AG08395 (cell line): Measurements from ENCODE around the gene ST6GALNAC6.
"Not testable (repeated sequence)": the region's sequence is repeated elsewhere in the genome, so short reads cannot be mapped to it uniquely, and the experiment has no call there.

Experiments used
- DNase-seq: peaks from one replicate; pipeline ENCODE4 v3.0.0; 2012; ENCODE audit warnings: mixed read lengths, low spot score

Gene ST6GALNAC6

DNA sequence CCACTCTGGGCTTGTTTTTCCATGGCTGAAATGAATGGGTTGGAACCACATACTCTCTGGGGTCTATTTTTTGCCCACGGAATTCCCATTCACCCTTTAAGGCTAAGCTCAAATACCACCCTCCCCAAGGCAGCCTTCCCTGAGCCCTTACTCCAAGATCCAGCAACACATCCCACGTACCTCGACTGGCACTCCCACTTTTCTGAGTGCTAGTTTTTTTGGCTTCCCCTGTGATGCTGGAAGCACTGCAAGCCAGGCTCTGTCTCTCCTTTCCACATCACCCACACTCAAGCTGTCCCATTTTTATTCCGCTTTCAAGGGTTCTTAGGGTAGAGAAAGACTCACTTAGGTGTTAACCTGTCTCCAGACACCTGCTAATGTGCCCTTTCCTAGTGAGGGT, 6.0 kb downstream of the ST6GALNAC6 start:
- DNase-seq, result no peak

DNA sequence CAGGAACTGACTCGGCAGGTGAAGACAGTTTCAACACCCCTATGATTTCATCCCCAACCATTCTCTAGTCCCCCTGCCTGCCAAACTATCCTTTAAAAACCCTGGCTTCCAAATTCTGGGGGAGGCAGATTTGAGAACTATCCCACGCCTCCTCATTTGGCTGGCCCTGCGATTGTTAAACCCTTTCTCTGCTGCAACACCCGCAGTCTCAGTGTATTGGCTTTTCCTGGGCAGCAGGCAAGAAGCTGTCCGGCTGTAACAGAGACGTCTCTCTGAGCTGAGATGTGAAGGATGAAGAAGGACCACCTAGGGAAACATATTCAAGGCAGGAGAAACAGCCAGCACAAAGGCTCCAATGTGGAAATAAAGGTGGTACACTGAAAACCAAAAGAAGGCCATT, 6.6 kb downstream of the ST6GALNAC6 start:
- DNase-seq, result no peak

DNA sequence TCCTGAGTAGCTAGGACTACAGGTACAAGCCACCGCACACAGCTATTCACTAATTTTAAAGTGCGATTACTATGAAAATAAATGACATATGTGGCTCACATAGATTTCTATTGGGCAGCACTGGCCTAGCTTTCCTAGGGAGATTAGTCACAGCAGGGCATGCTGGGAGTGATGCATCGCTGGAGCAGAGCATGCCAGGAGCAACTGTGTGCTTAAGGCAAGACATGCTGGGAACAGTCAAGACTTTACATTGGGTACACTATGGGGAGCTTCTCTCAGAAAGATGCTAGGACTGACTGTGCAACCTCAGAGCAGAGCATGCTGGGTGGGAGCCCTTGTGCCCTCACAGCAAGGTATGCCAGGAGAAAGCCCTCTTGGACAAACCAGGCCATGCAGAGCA, 9.3 kb downstream of the ST6GALNAC6 start:
- DNase-seq, result no peak

DNA sequence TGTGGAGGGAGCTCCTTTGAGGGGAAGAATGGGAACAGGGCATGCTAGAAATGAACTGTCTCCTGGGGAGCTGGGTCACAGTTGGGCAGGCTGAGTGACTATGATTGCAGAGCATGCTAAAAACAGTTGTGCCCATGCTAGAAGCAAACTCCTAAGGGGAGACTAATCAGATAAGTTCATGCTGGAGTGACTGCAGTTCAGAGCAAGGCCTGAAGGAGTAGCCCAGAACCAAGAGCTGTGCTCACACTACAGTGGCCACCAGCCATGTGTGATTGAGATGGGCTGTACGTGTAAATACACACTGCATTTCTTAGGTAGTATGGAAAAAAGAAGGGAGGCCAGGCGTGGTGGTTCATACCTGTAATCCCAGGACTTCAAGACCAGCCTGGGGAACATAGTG, 11.6 kb downstream of the ST6GALNAC6 start:
- no peak for DNase-seq

DNA sequence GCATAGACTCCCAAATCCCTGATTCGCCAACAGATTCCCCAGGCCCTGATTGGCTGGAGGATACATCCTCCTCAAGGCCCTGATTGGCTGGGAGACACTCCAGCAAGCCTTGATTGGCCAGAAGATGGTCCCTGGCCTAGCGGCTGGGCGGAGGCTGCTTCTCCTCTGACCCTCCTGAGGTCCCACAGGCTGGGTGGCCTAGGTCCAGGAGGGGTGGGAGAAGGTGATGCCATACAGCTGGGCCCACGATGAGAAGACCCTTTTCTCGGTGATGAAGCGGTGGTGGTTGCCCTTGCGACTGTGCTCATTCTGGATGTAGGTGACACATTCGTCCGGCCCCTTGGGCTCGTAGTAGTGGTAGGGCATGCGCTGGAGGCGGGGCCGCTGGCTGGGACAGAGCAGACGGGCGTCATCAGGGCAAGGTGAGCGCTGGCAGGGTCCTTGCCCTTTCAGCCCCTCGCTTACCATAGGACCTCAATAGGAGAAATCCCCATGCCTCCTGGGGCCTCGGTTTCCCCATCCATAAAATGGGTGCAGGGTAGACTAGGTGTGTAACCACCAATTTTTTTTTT, 12.9 kb downstream of the ST6GALNAC6 start:
- DNase-seq, result no peak

DNA sequence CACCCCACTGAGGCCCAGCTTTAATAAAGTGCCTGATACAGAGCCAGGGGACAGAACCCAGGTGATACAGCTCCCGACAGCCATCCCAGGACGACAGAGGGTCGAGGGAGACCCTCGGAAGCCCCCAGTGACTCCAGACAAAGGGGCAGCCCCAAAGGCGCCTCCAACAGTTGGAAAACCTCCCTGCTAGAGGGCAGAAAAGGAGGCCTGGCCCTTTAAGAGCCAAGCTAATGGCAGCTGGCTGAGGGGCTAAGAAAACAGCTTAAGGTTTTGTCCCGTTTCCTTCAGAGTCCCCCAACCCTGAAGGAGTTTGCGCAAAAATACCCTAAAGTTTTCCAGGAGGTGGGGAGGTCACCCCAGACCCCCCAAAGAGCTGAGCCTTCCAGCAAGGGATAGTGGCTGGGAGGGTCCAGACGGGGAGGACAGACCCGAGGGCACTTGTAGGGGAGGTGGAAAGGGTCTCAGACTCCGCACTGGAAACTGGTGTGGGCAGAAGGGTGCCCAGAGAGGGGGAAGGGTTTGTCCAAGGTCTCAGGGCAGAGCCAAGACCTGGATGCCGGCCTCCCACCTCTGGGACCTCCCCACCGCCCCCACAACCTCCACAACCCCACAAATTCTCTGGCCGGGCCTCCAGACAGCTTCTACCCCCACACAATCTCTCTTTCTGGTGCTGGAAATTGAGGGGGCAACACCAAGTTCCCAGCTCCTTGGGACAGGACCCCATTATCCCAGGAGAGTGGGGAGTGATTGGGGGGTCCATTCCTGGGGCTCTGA, 13.7 kb downstream of the ST6GALNAC6 start:
- no peak for DNase-seq

DNA sequence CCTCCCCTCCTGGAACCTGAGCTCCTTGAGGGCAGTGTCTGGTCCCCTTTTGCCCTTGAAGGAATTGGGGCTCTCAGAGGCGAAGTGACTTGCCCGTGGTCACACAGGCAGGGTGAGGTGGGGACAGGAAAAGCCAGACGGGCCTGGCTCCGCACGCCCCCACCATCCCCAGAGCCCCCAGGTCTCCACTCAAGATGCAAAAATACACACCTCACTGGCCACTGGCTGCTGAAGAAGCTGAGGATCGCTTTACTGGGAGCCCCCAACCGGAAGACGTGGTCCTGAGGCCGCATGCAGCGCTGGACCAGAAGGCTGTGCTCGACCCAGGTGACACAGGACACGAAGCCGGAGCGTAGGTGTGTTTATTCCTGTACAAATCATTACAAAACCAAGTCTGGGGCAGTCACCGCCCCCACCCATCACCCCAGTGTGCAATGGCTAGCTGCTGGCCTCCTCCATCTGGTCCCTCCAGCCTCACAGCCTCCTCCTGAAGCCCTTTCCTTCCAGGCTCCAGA, 14.4 kb downstream of the ST6GALNAC6 start:
- no peak for DNase-seq

DNA sequence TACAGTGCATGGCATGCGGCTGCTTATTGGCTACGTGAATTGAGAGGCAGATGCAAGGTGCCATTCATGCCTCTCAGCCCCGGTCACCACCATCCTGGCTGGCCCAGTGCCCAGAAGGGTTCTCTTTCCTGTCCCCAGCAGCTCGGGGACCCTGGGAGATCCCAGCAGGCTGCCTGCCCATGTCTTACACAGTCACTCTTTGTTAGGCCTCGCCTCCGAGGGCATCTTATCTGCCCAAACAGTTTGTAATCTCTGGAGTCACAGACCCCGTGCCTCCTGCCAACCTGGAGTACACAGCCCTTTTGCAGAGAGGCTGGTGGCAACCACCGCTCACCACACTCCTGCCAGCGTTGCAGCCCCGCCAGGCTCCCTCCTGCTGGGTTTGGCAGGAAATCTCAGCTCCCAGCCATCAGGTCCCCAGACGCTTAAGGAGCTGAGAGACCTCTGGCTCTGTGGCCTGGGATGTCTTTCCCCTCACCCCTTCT, 14.9 kb downstream of the ST6GALNAC6 start:
- no peak for DNase-seq

DNA sequence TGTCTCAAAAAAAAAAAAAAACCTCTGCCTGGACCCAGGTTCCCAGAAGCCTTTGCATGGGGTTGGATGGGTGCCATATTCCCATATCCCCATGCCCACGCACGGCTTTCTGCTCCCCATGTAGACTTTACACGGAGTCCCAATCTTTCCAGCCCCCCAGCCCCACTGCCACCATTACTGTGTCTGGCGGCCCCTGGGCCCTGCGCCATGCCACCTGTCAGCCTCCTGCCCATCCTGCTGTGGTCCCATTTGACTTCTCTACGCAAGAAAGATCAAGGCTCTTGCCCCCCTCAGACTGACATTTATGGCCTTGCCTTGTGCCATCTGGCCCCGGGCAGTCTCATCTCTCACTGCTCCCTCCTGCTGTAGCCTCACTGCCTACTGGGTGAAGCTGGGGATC, 15.4 kb downstream of the ST6GALNAC6 start:
- no peak for DNase-seq

DNA sequence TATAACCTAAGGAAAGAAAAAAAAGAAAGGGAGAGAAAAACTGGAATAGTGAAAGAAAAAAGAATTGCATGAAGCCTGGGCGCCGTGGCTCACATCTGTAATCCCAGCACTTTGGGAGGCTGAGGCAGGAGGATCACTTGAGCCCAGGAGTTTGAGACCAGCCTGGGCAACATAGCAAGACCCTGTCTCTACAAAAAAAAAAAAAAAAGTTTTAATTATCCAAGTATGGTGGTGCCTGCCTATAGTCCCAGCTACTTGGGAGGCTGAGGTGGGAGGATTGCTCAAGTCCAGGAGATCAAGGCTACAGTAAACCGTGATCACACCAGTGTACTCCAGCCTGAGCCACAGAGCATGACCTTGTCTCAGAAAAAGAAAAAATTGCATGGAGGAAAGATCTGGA, 17.7 kb downstream of the ST6GALNAC6 start:
- DNase-seq, result not testable (repeated sequence)

DNA sequence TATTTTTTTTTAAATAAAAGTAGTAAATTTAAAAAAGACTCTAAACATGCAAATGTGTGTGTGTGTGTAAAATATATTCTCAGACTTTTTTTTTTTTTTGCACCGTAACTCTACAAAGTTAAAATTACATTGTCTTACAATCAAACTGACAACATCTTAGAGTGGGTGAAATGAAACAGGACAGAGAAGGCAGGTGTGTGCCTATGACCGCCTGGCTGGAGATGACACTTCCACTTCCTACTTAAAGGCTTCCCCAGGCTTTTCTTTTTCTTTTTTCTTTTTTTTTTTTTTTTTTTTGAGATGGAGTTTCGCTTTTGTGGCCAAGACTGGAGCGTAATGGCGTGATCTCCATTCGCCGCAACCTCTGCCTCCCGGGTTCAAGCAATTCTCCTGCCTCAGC, 19.3 kb downstream of the ST6GALNAC6 start:
- DNase-seq, result no peak

DNA sequence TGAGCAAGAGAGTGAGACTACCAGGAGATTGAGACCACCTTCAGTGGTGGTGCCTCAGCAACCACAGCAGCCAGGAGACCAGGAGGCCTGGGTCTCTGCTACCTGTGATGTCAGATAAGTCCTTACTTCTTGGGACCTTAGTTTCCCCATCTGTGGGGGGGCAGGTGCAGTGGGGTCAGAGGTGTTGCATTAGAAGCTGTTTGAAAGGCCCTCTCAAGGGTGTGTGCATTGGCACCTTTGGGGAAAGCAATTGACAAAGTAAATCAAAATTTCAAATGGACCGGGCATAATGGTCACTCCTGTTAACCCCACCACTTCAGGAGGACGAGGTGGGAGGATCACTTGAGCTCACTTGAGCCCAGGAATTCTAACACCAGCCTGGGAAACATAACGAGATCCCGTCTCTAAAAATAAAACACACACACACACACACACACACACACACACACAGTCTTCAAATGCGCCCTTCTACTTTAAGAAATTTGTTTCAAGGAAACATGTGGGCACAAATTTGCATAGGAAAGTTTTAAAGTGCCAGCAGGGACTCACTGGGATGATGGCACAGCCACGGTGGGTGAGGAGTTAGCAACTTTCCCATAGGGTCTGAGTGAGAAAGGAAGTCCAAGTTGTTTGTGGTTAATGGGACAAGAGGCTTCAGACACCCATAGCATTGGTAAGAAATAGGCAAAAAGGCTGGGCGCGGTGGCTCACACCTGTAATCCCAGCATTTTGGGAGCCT, 20.6 kb downstream of the ST6GALNAC6 start:
- DNase-seq, result no peak

DNA sequence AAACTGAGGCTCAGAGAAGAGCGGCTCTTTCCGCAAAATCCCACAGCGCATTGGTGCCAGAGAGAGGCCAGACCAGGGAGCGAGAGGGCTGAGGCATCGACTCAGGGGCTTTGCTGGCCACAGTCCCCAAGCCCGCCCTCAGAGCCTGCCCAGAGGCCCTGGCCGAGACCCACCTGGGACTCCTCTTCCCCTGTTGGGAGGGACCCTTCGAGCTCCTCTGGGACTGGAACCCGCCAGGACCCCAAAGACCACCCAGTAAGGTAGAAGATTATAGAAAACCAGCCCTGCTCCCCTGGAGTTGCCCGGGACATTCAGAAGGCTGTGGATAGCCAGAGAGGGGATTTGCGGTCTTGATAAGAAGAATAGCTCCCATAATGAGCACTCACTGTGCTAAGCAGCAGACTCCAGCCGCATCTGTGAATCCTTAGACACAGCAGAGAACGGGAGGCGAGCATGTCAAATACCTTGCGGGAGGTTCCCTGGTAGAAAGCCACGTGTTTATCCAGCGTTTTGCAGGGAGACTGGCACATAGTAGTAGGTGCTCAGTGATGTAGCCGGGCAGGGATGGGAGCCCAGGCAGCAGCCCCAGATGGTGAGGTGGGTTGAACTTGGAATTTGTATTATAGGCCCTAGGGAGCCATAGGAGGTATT, 21.3 kb downstream of the ST6GALNAC6 start:
- DNase-seq, result no peak

DNA sequence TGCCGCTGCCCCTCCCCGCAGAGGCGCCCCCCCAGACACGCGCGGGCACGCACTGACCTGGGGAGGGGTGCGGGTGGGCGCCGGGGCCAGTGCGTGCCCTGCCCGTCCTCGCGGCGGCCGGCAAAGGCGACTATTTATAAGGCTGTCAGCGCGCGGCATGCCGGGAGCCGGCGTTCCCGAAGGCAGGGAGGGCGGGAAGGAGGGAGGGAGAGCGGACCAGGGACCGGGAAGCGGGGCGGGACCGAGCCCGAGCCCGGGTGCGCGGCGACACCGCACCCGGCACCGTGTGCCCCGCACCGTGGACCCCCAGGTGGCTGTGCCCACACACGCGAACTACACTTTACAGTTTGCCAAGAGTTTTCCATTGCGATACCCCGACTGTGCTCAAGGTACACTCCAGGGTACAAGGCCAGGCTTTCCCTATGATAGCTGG, 21.8 kb downstream of the ST6GALNAC6 start, which contains the start of gene AK1:
Gene AK1 (minus strand): TSS at position 110 of the 433 bp plus-strand sequence. CDS start 3,058 bp downstream, outside the sequence.
- DNase-seq, result peak; percentile 68

DNA sequence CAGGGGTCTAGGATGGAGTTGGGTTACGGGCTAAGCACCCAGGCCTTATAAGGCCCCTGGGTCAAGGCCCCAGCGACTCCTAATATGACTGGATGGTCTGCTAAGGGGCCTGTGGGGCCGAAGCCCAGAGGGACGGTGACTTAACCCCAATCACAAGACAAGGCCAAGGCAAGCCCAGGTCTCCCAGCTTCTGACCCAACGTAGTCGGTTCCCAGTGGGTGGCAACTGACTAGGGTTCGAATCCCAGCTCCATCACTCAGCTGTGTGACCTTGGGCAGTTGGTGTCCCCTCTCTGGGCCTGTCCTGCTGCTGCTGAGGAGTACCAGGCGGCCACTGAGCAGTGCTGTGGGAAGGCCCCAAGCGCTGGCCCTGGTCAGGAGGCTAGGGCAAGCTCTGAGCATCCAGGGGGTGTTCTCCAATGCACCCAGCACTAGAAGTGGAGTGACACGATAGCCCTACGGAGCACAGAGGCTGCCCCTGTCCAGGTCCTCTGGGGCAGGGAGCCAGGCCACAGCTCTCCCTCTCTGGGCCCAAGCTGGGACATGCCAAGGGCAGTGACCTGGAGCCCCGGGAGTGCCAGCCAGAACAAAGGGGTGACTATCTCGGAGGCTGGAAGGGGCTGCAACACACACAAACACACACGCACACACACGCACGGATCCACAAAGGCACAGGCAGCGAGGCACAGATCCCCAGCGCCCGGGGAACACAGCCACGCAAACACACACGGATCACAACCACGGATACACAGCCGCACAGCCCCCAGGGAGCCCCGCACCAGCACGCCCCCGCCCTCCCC, 22.4 kb downstream of the ST6GALNAC6 start:
- DNase-seq, result peak; percentile 31

DNA sequence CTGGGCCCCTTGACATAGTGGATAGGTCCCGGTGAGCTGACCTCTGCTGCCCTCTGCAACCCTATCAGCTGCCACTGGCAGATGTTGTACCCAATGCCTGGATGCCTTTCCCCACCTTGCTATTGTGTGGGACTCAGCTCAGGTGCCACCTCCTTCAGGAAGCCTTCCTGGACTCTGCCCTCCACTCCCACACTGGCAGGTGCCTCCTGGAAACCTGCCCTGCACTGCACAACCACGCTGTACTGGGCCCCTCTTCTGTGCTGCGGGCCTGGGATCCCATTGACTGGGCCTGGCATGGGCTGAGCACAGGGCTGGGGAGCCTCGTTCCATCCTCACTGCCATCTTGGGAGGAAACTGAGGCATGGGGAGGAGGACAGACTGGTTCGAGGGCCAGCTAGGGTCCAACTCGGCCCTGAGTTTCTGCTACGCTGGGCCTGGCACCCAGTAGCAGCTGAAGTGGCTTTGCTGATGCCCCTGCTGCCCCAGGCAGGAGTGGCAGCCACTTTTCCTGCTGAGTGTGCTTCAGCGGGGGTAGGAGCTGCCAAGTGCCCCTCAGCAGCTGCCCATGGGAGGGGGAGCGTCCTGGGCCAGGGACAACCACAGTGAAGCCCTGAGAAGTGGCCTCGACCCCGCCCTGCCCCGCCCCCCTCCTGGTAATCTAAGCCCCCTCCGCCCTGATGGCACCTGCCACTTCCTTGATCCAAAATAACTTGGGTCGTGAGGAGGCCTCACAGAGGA, 23.2 kb downstream of the ST6GALNAC6 start:
- DNase-seq, result no peak

DNA sequence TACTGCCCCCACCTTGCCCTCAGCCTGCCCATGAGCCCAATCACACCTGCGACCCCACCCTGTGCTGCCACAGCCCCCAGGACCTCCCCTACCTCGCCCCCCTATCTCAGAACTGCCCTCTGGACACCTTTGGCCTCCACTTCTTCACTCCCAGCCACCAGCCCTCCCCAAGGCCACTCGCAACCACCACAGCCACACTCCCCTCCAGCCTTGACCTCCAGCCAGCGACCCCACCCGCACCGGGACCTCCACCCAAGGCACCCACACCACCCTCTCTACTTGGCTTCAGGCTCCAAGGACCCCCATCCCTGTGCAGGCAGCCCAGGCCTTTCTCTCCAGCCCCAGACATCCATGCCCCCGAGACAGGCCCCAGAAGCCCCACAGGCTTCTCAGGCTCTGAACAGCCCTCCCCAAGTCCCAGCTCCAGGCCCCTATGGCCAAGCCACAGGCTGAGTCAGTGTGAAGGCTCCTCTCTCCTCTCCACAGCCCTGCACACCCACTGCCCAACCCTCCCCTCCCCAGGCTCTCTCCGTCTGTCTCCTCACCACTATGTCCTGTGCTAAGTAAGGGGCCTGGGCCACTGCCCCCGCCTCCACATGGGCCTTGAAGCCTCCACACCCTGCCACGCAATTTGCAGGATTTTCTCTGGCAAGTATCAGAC, 24.0 kb downstream of the ST6GALNAC6 start:
- peak; percentile 72 for DNase-seq

DNA sequence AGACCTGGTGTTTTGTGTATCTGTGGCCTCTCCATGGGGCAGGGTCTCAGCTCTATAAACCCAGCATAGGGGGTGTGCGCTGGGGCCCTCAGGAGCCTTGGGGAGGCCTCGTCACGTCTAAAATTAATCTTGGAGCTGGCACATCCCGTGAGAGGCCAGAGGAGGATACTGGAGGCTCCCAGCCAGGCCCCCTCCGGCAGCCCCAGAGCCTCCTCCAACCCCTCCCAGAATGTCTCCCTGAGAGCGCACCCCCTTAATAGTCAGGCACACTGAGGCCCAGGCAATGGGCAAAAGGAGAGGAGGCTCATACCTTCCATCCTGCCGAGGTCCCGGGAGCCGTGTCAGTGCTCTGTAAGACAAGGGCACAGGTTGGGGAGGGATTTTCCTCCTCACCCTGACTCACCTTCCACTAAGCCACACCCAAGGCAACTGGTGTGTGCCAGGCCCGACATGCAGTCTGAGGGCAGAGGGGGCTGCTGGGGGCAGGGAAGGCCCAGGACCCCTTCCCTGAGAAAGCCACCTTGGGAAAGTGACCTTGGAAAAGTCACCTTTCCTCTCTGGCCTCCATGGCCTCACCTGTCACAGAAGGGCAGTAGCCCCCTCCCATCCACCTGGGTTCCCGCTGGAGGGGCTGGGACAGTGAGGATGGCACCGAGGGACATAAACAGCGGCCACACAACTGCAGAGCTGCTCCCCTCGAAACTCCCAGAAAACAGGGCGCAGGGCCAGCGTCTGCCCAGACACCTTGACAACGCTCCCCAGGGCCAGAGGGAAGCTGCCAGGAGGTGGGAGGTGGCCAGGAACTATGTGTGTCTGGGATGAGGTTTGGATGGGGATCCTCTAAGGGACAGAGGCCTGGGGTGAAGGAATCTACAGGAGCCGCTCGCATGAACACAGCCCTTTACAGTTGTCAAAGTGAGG, 24.8 kb downstream of the ST6GALNAC6 start:
- DNase-seq, result no peak

DNA sequence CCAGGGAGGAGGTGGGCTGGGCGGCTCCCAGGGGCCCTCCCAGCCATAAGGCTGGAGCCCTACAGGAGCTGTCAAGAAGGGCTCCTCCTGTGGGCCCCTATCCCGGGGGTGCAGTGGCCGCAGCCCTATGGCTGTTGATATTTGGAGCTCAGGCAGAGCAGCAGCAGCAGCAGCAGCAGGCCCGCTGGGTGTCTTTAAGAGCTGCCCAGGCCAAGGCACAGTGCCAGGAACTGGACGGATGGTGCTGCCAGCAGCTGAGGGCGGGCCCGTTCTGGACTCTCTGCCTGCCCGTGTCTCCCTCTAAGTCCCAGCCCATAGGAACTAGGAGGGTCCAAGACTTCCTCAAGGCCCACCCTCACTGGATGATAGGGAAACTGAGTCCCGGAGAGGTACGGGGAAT, 25.5 kb downstream of the ST6GALNAC6 start:
- DNase-seq, result peak; percentile 76
